K562 (cell line): Measurements from ENCODE around the gene TINAG.

Experiments used
- BRCA1 ChIP-seq, 2 experiments: fragments of 450-650 bp in 1 of 2; sonication (generic) in 1 of 2; formaldehyde crosslinking in 1 of 2; IDR thresholded peaks; 2 replicates each; pipeline versions ENCODE4 v1.5.0 to v1.6.1; 2017 to 2020; ENCODE audit warnings: mild to moderate bottlenecking in 1 of 2, missing genetic modification reagents in 1 of 2
- CTCF ChIP-seq, 3 experiments: IDR thresholded peaks in 2 of 3; conservative IDR thresholded peaks in 1 of 3; 2 replicates each; pipeline ENCODE4 v1.5.1; 2011 to 2012; ENCODE audit warnings: low read length in 3 of 3, mild to moderate bottlenecking in 3 of 3, control low read depth in 2 of 3, improper control_type of control experiment in 1 of 3, inconsistent platforms in 1 of 3, low read depth in 1 of 3, mixed read lengths in 1 of 3, moderate library complexity in 1 of 3; ENCODE audit not compliant: insufficient read depth in 2 of 3
- ELK1 ChIP-seq: sonication (generic); formaldehyde crosslinking; IDR thresholded peaks from 2 replicates; pipeline ENCODE4 v1.8.1; 2022; ENCODE audit warnings: missing genetic modification reagents
- MAFG ChIP-seq: fragments of 450-650 bp; conservative IDR thresholded peaks from 2 replicates; pipeline ENCODE4 v1.6.1; 2016; ENCODE audit warnings: missing genetic modification characterization, missing compliant biosample characterization
- MAZ ChIP-seq, 2 experiments: fragments of 450-650 bp in 1 of 2; sonication (generic) in 1 of 2; formaldehyde crosslinking; IDR thresholded peaks in 1 of 2; conservative IDR thresholded peaks in 1 of 2; 2 replicates each; pipeline versions ENCODE4 v1.4.0 to v1.5.0; 2020; ENCODE audit warnings: mild to moderate bottlenecking in 1 of 2, missing genetic modification reagents in 1 of 2
- MXI1 ChIP-seq: IDR thresholded peaks from 2 replicates; pipeline ENCODE4 v1.6.1; 2011; ENCODE audit warnings: low read depth, mild to moderate bottlenecking, improper control_type of control experiment, low read length
- SRSF3 ChIP-seq: fragments of 200-400 bp; formaldehyde crosslinking; IDR thresholded peaks from 2 replicates; pipeline ENCODE4 v1.6.1; 2016; ENCODE audit warnings: mild to moderate bottlenecking, low read length, moderate library complexity; ENCODE audit not compliant: insufficient read depth
- TEAD1 ChIP-seq, 2 experiments: fragments of 450-650 bp in 1 of 2; sonication (generic) in 1 of 2; formaldehyde crosslinking; IDR thresholded peaks; 2 replicates each; pipeline versions ENCODE4 v1.4.0 to v1.8.0; 2020 to 2022; ENCODE audit warnings: mild to moderate bottlenecking in 2 of 2, missing genetic modification reagents in 1 of 2
- ZBTB17 ChIP-seq: fragments of 450-650 bp; formaldehyde crosslinking; IDR thresholded peaks from 2 replicates; pipeline ENCODE4 v1.4.0; 2020; ENCODE audit warnings: mild to moderate bottlenecking
- ZNF436 ChIP-seq: fragments of 250-450, 450-650 bp; sonication (Bioruptor Pico); formaldehyde crosslinking; IDR thresholded peaks from 2 replicates; pipeline ENCODE4 v1.7.0; 2020; ENCODE audit warnings: mild to moderate bottlenecking
- ZNF655 ChIP-seq: fragments of 250-450 bp; sonication (Bioruptor Pico); IDR thresholded peaks from 2 replicates; pipeline ENCODE4 v1.5.0; 2021
- TF ChIP-seq, protein P1 (sequence below): sonication (generic); formaldehyde crosslinking; IDR thresholded peaks from 2 replicates; pipeline ENCODE4 v1.5.0; 2020; ENCODE audit warnings: missing genetic modification reagents
- TF ChIP-seq, protein P2 (sequence below): sonication (generic); IDR thresholded peaks from 2 replicates; pipeline ENCODE4 v1.6.1; 2016

DNA sequence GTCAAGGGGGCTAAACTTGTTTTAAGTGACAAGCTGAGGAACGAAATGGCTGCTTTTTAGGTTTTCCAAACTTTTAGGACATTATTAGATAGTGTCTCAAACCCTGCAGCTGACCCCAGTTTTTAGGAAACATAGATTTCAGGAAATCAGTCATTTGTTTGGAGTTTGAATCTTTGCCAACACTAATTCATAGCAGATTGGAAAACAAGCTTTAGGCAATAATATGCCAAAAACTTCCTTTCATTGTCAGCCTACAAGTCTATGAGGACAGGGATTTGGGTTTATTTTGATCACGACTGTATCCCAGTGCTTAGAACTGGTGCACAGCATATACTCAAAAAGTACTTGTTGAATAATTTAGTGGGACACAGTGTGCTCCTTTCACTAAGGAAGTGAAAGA lies 123.2 kb downstream of the TINAG start:
- TF ChIP-seq CTCF (IDR thresholded peaks at IDR 0.05 in 2 of 3, conservative IDR thresholded peaks at IDR 0.05 in 1 of 3; ENCODE audit: insufficient read depth in 2 of 3, low read depth in 1 of 3, low read length in 3 of 3) (no peak), MAFG (no peak), ZNF436 (CRISPR knock-in tag) (no peak), ZBTB17 (CRISPR knock-in tag) (no peak), BRCA1 (IDR thresholded peaks at IDR 0.05) (no peak), BRCA1 (CRISPR knock-in tag; IDR thresholded peaks at IDR 0.05) (no peak), TEAD1 (CRISPR knock-in tag; IDR thresholded peaks at IDR 0.05) (no peak), ELK1 (CRISPR knock-in tag) (no peak), MXI1 (no peak), MAZ (CRISPR knock-in tag; conservative IDR thresholded peaks at IDR 0.05 in 1 of 2, IDR thresholded peaks at IDR 0.05 in 1 of 2) (no peak), ZNF655 (no peak), SRSF3 (no peak)
- TF ChIP-seq, protein P1, sequence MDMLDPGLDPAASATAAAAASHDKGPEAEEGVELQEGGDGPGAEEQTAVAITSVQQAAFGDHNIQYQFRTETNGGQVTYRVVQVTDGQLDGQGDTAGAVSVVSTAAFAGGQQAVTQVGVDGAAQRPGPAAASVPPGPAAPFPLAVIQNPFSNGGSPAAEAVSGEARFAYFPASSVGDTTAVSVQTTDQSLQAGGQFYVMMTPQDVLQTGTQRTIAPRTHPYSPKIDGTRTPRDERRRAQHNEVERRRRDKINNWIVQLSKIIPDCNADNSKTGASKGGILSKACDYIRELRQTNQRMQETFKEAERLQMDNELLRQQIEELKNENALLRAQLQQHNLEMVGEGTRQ (CRISPR knock-in tag), result no peak
- TF ChIP-seq, protein P2, sequence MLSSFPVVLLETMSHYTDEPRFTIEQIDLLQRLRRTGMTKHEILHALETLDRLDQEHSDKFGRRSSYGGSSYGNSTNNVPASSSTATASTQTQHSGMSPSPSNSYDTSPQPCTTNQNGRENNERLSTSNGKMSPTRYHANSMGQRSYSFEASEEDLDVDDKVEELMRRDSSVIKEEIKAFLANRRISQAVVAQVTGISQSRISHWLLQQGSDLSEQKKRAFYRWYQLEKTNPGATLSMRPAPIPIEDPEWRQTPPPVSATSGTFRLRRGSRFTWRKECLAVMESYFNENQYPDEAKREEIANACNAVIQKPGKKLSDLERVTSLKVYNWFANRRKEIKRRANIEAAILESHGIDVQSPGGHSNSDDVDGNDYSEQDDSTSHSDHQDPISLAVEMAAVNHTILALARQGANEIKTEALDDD, result no peak
